Stimulated activated CD8-positive, alpha-beta memory T cell treated with anti-CD3 and anti-CD28 coated beads, Interleukin-4, amount 100 ng/mL, for 1 hour (primary cell): ENCODE data around the gene MMP8.

ENCODE experiments used
- DNase-seq, 2 donors: peaks; one replicate each; pipeline ENCODE4 v3.0.0-alpha.2; 2020; ENCODE audit warnings: low read depth in 2 of 2, low spot score in 1 of 2

MMP8 gene

DNA sequence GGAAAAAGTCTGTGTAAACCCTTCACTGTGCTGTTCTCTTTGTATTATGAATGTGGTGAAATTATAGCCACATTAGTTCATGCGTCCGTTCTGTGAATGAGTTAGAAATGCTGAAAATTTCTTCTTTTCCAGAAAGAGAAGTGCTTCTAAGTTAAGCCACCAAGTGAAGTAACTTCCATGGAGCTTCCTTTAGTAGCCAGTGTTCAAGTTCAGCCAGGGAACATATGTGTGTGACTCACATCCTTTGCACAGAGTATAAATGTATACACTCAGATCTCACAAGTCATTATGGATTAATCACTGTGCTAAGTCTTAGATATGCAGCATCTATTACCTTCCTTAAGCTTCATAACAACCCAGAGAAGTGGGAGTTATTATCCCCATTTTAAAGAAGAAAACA, 3.1 kb upstream of the MMP8 start:
- no peak for DNase-seq

DNA sequence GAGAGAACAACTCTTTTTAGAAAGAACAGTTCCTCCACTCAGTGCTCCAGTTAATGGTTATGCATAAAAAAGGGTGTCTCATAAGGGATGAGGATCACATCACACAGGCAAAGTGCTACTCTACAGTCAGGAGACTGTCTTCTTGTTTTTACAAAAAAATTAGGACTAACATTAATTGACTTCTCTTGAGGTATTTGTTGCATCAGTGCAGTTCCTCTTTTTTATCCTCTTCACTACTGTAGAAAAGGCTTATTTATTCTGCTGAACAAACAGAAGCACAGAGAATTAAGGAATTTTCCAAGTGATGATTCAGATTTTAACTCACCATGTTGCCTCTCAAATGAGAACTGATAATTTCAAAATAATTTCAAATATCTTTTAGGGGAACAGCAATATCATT, 1.9 kb downstream of the MMP8 start:
- no peak for DNase-seq

DNA sequence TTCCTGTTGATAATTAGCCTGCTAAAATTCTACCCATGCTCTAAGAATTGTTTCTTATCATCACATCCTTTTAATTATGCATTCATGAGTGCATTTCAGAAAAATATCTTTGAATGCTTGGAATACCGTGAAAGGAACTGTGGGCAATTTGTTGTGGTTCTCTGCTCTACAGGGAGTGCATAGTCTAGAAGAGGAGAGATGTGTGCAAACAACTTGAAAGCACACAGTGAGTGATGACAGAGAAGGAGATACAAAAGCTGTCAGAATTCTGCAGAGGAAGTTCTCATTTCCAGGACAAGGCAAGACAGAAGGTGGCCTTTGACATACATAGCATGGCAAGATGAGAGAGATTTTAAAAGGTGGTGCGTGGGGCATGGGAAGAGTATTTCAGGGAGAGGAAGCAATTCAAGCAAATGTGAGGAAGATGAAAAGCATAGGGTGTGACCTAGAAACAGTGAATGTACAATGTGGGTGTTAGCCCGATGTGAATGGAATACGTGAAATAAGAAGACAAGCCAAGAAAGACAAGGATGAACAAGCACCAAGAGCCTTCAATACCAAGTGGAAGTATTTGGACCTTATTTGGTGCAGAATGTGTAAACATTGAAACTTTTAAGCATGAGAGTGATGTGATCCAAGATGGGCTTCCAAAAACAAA, 5.0 kb downstream of the MMP8 start:
- DNase-seq: no peak

DNA sequence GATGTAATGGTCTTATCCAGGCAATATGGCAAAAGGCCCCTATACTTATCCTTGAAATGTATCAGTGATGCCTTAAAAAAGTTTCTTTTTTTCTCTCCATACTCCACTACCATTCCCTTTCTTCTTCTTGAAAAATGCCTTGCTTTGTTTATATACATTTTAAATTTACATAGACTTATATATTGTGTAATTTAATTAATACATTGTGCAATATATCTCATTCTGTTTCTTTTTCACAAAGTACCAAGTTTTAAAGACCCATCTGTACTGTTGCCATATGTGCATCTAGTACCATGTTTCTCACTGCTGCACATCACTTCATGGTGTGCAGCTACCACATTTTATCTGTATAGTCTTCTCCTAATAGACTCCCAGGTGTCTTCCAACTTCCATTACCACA, 7.5 kb downstream of the MMP8 start:
- no peak for DNase-seq

DNA sequence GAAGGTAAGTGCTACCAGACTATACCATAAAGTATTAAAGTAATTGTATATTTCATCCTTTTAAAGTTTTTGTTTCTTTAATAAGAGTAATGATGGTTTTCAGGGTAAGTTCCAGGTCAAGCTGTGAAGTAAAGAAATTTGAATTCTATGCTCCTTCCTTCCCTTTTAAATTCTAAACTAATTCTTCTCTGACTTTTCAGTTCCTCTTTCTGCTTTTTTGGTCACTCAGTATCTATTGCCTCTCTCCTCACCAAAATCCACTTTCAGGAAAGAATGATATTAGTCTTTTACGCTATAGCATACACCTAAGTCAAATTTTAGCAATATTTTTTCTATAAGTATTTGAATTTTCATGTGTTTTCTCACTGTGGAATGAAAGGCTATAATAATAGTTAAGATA, 8.2 kb downstream of the MMP8 start:
- DNase-seq: no peak

DNA sequence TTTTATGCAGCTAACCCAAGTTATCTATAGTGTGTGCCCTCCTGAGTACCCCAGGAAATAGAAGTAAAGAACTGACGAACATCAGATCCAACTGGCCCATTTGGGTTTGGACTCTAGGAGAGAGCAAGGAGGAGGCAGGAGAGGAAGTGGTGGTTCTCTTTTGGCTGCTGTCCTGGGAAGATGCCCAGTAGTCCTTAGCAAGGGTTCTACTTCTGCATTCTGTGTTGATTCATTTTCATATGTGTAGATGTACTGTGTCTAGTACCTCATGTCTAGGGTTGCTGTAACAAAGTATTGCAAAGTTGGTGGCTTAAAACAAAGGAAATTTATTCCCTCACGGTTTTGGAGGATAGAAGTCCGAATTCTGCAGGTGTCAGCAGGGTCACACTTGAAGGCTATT, 12.6 kb downstream of the MMP8 start:
- no peak for DNase-seq

DNA sequence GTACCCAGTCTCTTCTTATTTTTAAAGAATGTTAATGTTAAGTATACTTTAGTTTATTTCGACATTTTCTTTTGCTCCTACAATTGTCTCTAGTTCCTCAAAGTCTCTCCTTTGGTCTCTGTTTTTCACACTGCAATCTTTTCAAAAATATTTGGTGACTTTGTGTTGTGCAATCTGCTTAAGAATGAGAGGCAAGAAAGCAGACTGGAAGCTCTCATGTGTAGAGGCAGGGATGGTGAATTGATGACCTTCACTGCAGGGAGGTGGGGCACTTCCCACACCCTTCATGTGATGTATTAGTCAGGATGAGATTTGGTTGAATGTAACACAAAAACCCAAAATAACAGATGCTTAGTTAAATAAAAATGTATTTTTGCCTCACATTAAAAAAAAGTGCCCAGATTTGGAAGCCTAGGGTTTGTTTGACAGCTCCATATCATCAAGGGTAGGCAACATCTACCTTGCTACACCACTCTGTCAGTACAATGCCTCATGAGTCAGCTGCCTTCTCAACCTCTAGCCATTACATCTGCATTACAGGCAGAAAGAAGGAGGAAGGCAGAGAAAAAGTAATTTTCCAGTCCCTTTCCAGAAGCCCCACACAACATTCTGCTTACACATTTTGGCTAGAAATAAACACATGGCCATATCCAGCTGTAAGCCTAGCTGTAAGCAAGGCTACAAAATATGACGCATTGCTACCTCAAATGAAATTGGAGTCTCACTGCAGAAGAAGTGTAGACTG, 15.4 kb downstream of the MMP8 start:
- DNase-seq: no peak

DNA sequence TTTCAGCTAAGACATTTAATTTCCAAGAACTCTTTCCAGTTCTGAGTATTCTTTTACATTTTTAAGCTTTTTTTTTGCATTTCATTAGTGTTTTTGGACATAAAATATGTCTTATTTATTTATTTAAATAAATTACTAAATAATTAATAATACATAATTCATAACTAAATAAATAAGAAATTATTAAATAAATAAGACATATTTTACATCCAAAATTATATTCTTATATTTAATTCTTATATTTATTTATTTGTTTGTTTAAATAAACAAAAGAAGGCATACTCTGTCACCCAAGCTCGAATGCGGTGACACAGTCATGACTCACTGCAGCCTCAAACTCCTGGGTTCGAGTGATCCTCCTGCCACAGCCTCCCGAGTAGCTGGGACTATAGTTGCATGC, 16.1 kb downstream of the MMP8 start:
- DNase-seq: no peak

DNA sequence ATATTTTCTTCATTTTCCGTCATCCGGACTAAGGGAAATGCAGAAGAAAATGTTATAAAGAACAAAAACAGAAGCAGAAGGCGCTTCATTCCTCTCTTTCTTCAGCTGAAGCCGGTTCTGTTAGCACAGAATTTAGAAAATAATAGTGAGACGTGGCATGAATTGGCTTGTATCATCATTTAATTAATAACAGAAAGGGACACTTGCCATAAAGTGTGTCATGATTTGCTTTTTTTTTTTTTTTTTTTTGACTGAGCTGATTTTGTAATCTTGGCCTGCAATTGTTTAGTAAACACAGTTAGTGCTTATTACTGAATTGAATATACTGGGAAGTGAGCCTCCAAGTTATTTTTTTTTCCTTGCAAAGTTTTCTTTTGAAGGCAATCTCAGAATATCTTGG, 19.1 kb downstream of the MMP8 start, which contains the start of gene MMP27:
Gene MMP27 (minus strand): TSS at position 144 of the 400 bp plus-strand sequence. CDS start 55 bp downstream, at position 89.
- DNase-seq: no peak

DNA sequence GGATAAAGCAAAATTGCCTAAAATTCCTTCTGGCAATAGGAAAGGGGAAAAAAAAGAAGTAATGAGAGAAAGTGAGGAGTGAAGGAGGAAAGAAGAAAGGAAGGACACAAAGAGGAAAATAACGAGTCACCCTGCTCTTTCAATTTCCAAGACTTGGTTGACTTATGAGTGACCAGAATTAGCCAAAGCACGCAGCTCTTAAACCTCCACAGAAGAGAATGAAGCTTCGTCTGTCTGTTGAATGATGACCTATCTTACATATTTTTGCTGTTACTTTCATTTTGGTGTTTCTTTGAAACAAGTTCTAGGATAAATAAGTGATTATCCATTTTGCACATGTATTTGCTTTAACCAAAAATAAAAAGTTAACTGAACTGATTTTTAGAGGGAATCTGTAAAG, 19.9 kb downstream of the MMP8 start:
- DNase-seq: no peak

DNA sequence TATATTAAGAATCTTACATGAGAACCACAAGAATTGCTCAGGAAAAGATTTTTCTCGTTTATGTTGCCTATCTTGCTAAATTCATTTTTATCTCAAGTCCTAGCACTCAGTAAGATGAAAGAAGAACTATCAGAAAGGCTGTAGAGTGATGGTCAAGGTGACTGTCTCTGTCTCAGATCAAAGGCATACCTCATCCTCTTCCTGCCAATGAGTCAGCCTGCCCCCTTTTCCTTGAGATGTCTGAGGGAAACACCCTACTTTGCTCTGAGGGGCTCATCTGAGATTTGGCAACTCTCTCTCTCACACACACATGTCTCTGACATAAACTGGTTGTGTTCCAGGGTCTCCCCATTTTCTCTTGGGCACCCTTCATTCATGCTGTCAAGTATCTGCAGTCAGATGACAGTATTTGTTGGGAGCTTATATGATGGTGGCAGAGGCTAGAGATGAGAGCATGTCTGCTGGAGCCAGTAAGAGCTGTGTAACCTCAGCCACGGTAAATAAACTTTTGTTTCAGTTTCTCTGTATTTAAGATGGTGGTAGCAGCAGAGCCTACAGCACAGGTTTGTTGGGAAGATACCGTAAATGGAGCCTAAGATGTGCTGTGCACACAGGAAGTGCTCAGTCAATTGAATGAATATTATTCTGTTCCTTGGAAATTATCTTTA, 20.8 kb downstream of the MMP8 start:
- DNase-seq: no peak

DNA sequence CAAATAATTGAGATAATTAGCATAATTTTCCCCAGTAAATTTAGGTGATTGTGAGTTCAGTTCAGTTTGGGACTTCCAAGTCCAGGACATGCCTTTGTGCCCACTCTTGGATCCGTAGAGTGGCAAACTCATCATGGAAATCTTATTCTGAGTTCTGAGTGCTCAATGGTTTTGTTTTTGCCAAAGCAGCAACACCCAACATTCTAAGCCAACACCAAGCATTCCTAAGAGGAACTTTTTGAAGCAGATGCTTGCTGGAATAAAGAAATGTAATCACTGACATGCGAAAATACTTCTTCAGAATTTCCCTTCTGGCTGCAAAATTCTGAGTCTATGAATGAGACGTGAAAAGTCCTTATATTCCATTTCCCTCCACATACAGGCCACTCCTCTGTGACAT, 29.6 kb downstream of the MMP8 start:
- DNase-seq: no peak

DNA sequence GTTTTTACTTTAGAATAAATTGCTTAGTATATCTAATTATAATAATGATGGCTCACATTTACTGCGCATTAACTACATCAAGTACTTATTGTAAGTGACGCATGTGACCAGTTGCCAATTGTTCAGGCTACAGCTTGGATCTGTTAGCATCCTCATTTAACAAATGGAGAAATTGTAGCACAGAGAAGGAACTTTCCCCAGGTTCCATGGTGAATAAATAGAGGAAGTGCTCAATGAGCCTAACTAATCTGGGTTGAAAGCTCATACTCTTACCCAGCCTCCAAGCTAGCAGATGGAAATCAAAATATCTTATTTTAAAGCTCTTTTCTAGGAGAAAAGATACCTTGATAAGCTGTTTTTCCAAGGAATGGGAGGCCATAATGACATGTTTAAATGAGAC, 39.0 kb downstream of the MMP8 start:
- no peak for DNase-seq

DNA sequence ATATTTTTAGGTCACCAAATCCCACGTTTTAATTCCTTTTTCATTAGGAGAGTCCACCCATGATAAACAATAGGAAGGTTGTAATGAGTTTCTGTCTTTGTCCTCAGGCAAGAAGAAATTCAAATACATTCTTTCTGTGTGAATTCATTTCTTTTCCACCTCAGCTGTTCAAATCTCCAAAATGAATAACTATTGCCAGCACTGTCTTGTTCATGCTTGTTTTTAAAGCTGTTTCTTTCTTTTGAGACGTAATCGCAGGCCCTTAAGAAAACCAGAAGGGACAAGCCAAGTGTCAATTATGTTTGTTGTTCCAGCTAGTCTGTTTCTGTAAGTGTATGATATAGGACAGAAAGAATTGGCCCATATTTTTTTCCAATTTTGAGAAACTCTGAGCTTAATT, 39.4 kb downstream of the MMP8 start:
- no peak for DNase-seq

DNA sequence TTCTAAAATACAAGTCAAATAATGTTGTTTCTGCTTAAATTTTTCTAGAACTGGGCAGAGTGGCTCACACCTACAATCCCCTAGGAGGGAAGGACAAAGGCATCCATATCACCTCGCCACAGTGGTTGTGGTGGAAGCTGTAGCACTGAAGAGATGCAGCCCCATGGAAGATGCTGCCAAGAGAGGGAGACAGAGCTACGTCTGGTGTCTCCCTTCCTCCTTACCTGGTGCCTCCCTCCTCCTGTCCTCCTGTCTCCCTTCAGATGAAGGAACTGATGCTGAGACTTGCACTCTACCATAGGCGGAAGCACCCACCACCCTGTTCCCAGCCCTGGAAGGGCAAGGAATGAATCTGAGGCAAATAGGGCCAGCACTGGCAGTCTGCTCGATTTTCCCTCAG, 41.5 kb downstream of the MMP8 start:
- DNase-seq: no peak

DNA sequence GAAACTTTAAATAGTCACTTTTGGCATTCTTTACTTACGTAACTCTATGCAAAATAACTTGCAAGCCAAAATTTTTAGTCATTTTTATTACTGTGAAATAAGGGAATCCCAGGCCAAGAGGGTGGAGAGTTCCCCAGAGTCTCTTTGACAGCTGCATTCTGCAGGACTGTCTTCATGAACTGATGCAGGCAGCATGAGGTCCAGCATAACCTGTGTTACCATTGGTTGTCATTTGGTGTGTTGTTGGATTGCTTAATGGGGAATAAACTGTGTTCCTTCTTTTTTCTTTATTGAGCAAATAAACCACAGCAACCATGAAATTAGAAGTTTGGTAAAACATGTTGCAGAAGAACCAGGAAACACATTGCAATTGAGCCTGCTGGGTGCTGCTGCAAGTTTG, 43.8 kb downstream of the MMP8 start:
- DNase-seq: no peak

DNA sequence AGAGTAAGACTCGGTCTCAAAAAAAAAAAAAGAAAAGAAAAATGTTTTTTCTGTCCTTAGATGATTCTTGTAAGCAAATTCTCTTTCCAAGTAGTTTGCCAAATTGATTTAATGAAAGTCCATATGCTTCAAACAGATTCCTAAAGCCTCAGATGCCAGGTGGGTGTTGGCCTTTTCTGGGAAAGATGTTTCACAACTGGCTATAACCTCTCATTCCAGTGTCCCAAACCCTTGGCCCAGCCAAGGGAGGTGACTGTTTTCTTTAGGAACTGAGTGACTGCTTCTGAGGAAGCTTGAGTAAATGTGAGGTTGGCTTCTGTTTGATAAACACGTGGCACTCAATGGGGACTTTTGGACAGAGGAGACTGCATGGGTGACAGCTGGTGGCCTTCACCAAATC, 46.7 kb downstream of the MMP8 start:
- DNase-seq: no peak

DNA sequence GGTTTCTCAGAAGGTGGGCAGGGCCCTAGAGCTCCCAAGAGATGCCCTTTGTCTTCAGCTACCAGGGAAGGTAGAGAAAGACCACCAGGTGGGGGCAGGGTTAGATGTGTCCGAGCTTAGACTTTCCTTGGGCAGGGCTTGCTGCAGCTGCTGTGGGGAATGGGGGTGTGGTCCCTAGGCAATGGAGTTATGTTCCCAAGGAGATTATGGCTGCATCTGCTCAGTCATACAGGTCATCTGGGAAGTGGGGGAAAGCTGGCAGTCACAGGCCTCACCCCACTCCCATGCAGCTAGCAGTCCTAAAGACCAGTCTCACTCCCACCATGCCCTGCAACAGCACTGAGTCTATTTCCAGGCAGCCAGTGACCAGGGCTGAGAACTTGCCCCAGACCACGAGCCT, 48.7 kb downstream of the MMP8 start:
- DNase-seq: no peak

DNA sequence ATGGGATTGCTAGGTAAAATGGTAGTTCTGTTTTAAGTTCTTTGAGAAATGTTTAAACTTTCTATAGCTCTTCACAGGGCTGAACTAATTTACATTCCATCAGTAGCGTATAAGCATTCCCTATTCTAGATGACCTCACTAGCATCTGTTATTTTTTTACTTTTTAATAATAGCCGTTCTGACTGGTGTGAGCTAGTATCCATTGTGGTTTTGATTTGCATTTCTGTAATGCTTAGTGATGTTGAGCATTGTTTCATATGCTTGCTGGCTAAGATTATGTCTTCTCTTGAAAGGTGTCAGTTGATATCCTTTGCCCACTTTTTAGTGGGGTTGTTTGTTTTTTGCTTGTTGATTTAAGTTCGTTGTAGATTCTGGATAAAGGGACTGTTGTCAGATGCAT, 55.1 kb downstream of the MMP8 start:
- no peak for DNase-seq

DNA sequence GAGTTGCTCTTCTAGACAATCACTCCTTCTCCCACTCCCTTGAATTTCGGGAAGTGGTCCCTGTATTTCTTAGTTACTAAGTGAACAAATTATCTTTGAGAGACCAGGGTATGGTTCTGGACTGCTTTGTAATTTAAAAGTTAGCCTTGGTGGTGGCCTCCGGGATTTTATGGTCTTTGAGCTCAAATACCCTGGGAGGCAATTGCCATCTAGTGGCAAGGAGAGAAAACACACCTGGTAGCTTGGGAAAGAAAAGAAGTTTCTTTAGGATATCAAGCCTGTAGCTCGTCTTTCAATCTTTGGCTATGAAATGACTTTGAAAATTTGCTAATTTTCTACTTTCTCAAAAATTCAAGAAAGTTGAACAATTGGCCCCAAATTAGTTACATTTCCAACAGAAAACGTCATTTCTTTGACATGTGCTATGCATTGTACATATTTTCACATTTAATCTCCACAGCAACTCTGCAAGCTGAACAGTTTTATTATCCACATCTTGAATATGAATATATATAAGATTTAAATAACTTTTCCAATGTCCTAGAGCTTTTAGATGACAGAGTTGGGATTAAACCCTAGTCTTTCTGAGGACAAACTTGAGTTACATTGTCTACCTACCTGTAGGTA, 58.3 kb downstream of the MMP8 start:
- no peak for DNase-seq

DNA sequence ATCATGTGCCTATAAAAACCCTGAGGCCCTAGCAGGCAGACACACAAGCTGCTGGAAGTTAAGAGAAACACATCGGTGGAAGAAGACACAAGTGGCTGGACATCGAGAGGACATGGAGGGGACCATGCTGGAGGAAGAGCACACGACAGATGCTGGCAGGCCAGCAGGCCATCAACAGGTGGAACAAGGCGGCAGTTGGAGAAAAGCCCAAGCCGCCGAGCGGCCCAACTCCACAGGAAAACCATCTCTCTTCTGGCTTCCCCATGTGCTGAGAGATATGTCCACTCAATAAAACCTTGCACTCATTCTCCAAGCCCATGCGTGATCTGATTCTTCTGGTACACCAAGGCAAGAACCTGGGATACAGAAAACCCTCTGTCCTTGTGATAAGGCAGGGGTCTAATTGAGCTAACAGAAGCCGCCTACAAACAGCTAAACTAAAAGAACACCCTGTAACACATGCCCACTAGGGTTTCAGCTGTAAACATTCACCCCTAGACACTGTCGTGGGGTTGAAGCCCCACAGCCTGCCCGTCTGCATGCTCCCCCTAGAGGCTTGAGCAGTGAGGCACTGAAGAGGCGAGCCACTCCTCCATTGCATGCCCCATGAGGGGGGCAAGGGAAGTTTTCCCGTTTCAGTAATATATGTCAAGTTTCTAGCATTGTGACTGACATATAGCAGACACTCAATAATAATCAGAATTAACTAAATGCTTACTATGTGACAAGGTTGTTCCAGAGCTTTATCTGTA, 60.6 kb downstream of the MMP8 start:
- DNase-seq: no peak
